Activated CD8-positive, alpha-beta T cell treated with anti-CD3 and anti-CD28 coated beads, Interleukin-2, amount 10 ng/mL, durations not matched to agents 7 days and 5 days (primary cell): ENCODE data around the gene ENTHD1. TPM values are rescaled to one million over a fixed set of nuclear protein-coding genes. Genes with fewer than 3 reads are reported as not detected.

Experiments used
- ATAC-seq: fragments of 150-1000 bp; cut with Tn5 transposase; one replicate; pipeline ENCODE4 v1.10.0; 2021; ENCODE audit warnings: moderate library complexity
- CTCF ChIA-PET: fragments of 350-600 bp; sonication (Branson Sonifier 250); formaldehyde crosslinking; loops from one replicate; lab custom pipeline; 2021; ENCODE audit warnings: antibody characterized with exemption; lab: Charles Lee
- POLR2A ChIA-PET: fragments of 350-600 bp; sonication (Branson Sonifier 250); formaldehyde crosslinking; loops from one replicate; lab custom pipeline; 2021; ENCODE audit warnings: antibody characterized with exemption; lab: Charles Lee
- DNase-seq: peaks from one replicate; pipeline ENCODE4 v3.0.0-alpha.2; 2020
- H3K27ac Mint-ChIP-seq: one replicate; pipeline ENCODE4 v1.8.0; 2021; ENCODE audit warnings: mild to moderate bottlenecking, mixed read lengths
- H3K27me3 Mint-ChIP-seq: one replicate; pipeline ENCODE4 v1.8.0; 2021; ENCODE audit warnings: low read depth, mixed read lengths
- H3K36me3 Mint-ChIP-seq: one replicate; pipeline ENCODE4 v1.8.0; 2021; ENCODE audit warnings: low read depth, mixed read lengths
- H3K4me1 Mint-ChIP-seq: one replicate; pipeline ENCODE4 v1.8.0; 2021; ENCODE audit warnings: low read depth, mixed read lengths
- H3K4me3 Mint-ChIP-seq: one replicate; pipeline ENCODE4 v1.8.0; 2021; ENCODE audit warnings: mild to moderate bottlenecking, mixed read lengths
- H3K9me3 Mint-ChIP-seq: one replicate; pipeline ENCODE4 v1.8.0; 2022; ENCODE audit warnings: mixed read lengths; ENCODE audit not compliant: insufficient read depth
- total RNA-seq, 2 experiments: library from RNA; stranded (reverse); gene quantifications; one replicate each; pipeline ENCODE4 v1.2.3, GENCODE V29; 2021

The ENTHD1 gene
- total RNA-seq, 2 experiments from 2014 or later, result 0.11 TPM; not detected in 1

DNA sequence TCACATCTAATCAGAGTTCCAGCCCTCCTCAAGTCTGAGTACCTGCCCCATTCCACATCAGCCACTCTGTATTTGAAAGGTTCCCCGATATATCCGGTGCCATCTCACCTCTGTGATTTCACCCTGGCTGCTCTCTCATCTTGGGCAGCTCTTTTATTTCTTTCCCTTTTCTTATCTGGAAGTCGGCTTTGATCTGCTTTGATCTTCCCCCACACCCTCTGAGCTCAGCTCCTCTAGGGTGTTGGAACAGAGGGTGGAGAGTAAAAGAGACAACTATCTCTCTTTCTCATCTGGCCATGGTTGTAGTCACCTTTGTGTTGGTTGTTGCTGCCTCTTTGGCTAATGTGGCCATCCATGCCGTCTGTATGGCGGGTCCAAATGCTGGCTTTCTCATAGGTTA is 108.3 kb downstream of the ENTHD1 start:
- peaks cover 3% of the 10 kb centered on the region for H3K36me3 Mint-ChIP-seq
- H3K4me1 Mint-ChIP-seq, result peaks cover 3% of the 10 kb centered on the region
- ChIA-PET CTCF (interaction anchor here (1.3 kb wide), 1 partner anchor 16 kb away, joined by 5 read pairs; no protein-coding TSS in a partner anchor), POLR2A (no interaction called here)
- no peak for ATAC-seq
- no peaks in the 10 kb centered on the region for H3K9me3 Mint-ChIP-seq
- H3K4me3 Mint-ChIP-seq, result no peak overlapping the region
- no peak for DNase-seq
- peaks cover 17% of the 10 kb centered on the region for H3K27me3 Mint-ChIP-seq
- H3K27ac Mint-ChIP-seq, result no peak overlapping the region

DNA sequence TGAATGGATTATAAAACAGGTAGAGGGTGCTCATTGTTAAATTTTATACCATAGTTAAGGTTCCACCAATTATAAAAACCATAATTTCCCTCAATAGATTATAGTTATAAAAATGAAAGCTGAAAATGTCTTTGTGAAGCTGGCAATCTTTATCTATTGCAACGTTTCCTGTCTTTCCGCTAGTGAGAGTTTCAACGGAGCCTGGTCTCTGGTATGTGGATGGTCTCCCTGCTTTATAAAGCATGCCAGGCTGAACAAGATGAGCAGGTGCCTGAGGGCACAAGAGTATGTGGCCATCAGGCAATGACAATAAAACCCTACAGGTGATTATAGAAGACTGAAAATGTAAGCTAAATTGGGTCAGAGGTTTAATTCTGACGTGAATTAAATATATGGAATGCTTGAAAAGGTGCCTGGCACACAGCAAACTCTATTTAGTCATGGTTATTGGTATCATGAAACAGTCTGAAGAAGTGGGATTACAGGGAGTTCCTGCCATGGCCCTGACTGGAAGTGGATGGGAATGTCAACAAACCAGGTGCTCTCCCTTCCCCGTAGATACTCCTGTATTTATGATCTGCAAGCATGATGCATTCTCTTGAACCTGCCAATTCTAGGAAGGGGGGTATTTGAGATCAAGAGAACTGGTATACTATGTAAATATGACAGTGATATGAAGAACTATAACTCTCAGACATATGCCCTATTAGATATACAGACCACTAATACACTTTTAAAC is 115.7 kb downstream of the ENTHD1 start:
- peaks cover 35% of the 10 kb centered on the region for H3K4me1 Mint-ChIP-seq
- CTCF ChIA-PET, result interaction anchor here (0.9 to 1.2 kb wide), 2 partner anchors 32 to 247 kb away, joined by 3 read pairs; no protein-coding TSS in a partner anchor
- peaks cover 13% of the 10 kb centered on the region for H3K27me3 Mint-ChIP-seq
- no peak overlapping the region for H3K4me3 Mint-ChIP-seq
- POLR2A ChIA-PET, result no interaction called here
- no peaks in the 10 kb centered on the region for H3K9me3 Mint-ChIP-seq
- peaks cover 3% of the 10 kb centered on the region for H3K36me3 Mint-ChIP-seq
- H3K27ac Mint-ChIP-seq, result no peak overlapping the region
- ATAC-seq, result no peak
- DNase-seq, result no peak

DNA sequence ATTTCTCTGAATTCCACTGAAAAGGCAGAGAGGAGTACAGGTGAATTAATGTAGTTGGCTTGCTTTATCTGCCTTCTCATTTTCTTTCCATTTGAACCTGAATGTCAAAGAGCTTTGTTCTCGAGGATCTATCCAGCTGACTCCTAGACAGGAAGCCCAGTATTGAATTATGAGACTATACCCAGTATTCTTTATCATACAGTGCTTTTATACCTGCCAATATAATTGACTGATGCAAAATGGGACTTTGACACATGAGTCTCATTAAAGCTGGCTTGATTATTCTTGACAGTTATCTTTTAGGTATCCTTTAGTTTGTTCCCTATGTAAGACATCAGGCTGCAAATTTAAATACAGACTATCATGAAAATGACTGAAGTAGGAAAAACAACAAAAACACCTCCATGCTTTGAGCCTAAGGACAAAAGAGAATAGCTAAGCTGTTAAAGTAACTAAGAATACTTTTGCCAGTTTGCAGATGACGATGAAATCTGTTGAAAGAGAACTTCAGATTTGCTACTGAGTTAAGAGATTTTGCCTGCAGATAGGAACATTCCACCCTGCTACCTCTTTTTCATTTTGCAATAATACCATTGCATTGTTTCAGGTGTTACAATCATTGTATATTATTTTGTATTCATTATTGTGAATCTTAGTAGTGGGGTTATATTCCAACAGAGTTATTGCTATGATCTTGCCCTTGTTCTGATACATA is 117.1 kb downstream of the ENTHD1 start:
- ChIA-PET CTCF (interaction anchor here (0.9 to 3.2 kb wide), 3 partner anchors 31 to 249 kb away, joined by 3 to 14 read pairs (median 5); no protein-coding TSS in a partner anchor), POLR2A (interaction anchor here (0.7 kb wide), 1 partner anchor 11 kb away, joined by 3 read pairs; no protein-coding TSS in a partner anchor)
- H3K9me3 Mint-ChIP-seq, result no peaks in the 10 kb centered on the region
- no peak overlapping the region for H3K27ac Mint-ChIP-seq
- no peak overlapping the region for H3K4me3 Mint-ChIP-seq
- H3K27me3 Mint-ChIP-seq, result peaks cover 5% of the 10 kb centered on the region
- H3K4me1 Mint-ChIP-seq, result peaks cover 40% of the 10 kb centered on the region
- no peak for DNase-seq
- H3K36me3 Mint-ChIP-seq, result peaks cover 4% of the 10 kb centered on the region
- no peak for ATAC-seq

DNA sequence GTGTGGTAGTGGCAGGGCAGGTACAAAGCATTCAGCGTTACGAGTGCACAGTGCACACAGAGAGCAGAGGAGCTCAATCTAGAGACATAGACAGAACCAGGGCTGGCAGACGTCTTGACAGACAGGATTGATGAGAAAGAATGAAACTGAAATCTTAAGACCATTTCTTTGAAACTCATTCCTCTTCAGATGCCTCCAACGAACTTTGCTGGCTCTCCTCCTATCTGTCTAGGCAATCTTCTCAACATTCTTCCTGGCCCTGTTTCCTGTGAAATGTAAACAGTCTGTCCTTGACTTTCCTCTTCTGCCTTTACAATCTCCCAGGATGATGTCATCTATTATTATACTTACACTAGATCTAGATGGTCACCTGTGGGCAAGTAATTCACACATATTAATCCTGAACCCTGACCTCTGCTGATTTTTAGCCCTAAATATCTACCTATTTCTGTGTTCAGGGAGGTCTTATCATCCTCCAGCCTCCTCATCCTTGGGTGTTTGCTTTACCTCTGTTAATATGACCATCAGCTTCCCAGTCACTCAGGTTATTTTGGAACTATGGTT is 119.5 kb downstream of the ENTHD1 start:
- Mint-ChIP-seq H3K27ac (peak overlapping the region; percentile 85), H3K9me3 (no peaks in the 10 kb centered on the region), H3K4me3 (peak overlapping the region; percentile 39), H3K36me3 (peaks cover 8% of the 10 kb centered on the region), H3K4me1 (peaks cover 40% of the 10 kb centered on the region), H3K27me3 (no peaks in the 10 kb centered on the region)
- ChIA-PET POLR2A (interaction anchor here (0.7 to 1.8 kb wide), 8 partner anchors 28 to 218 kb away, joined by 3 to 6 read pairs (median 4); no protein-coding TSS in a partner anchor), CTCF (interaction anchor here (0.7 to 3.2 kb wide), 10 partner anchors 24 to 239 kb away, joined by 3 to 14 read pairs (median 4); no protein-coding TSS in a partner anchor)
- ATAC-seq, result peak; percentile 99
- peak; percentile 80 for DNase-seq

DNA sequence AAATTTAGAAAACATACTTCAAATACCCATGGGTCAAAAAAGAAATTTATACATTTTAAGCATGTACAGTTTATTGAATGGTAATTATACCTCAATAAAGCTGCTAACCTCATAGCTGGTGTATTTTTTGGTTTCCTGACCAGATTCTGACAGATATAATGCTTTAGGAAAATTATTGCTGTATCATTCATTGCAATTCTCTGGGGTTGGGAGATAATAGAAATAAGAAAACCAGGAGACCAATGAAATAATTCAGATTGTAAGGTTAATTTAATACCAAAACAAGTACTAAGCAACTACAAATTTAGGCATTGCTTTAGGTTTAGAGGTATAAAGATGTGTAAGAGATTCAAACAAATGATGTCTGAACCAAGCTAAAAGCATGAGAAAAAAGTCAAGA is 120.1 kb downstream of the ENTHD1 start:
- Mint-ChIP-seq H3K27me3 (no peaks in the 10 kb centered on the region), H3K27ac (peak overlapping the region; percentile 85), H3K4me1 (peaks cover 40% of the 10 kb centered on the region), H3K9me3 (no peaks in the 10 kb centered on the region), H3K36me3 (peaks cover 8% of the 10 kb centered on the region), H3K4me3 (peak overlapping the region; percentile 39)
- ChIA-PET CTCF (interaction anchor here (0.7 to 3.2 kb wide), 9 partner anchors 10 to 239 kb away, joined by 3 to 14 read pairs (median 4); no protein-coding TSS in a partner anchor), POLR2A (interaction anchor here (0.7 to 1.8 kb wide), 9 partner anchors 27 to 243 kb away, joined by 3 to 6 read pairs (median 3); no protein-coding TSS in a partner anchor)
- DNase-seq (no peak), ATAC-seq (no peak)

DNA sequence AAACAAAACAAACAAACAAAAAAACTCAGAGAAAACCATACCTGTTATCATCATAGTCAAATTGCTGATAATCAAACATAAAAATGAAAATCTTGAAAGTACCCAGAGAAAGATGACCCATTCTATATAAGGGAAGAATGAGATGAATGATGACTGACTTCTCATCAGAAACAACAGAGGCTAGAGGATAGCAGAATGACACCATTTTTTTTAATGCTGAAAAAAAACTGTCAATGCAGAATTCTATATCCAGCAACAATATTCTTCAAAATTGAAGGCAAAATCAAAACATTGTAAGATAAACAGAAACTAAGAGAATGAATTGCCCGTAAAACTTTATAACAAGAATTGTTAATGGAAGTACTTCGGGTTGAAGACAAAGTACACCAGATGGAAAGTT is 122.1 kb downstream of the ENTHD1 start:
- ChIA-PET POLR2A (no interaction called here), CTCF (no interaction called here)
- H3K4me1 Mint-ChIP-seq, result peaks cover 31% of the 10 kb centered on the region
- no peaks in the 10 kb centered on the region for H3K27me3 Mint-ChIP-seq
- H3K9me3 Mint-ChIP-seq, result no peaks in the 10 kb centered on the region
- ATAC-seq (no peak), DNase-seq (no peak)
- H3K27ac Mint-ChIP-seq, result no peak overlapping the region
- no peak overlapping the region for H3K4me3 Mint-ChIP-seq
- H3K36me3 Mint-ChIP-seq, result peaks cover 8% of the 10 kb centered on the region

DNA sequence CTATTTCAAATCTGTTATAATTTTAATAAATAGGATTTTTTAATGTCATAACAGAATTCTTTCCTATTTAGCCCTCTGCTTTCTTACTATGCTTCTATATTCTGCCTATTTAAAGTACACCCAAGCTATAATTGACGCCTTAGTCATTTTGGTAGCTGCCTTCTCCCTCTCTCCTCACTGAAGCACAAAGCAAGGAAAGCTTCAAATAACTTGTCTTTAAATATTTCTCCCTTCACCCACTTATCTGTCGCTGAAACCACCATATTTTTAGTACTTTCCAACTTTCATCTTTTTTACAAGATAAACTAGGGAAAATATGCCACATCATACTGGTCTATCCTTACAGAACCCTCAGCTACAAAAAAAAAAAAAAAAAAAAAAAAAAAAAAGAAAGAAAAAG is 127.9 kb downstream of the ENTHD1 start:
- ChIA-PET CTCF (interaction anchor here (1.3 kb wide), 1 partner anchor 10 kb away, joined by 3 read pairs; no protein-coding TSS in a partner anchor), POLR2A (interaction anchor here (0.9 kb wide), 1 partner anchor 10 kb away, joined by 3 read pairs; no protein-coding TSS in a partner anchor)
- ATAC-seq, result no peak

DNA sequence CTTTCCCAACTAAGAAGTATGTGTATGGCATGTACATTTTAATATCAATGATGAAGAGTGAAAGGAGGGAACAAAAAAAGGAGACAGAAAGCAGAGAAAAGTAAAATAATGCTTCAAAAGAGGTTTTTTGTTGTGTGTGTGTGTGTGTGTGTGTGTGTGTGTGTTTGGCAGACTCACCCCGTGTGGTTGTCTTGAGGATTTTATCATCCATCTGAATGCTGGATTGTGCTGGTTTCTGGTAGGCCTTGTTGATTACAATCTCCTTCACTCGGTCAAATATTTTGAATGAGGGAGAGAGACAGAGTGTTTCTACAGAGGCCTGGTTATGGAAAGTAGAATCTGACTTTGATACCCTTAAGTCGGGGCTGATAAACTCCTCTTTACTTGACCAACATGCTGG is 128.5 kb downstream of the ENTHD1 start:
- peaks cover 19% of the 10 kb centered on the region for H3K27me3 Mint-ChIP-seq
- DNase-seq (no peak), ATAC-seq (no peak)
- no peak overlapping the region for H3K27ac Mint-ChIP-seq
- H3K36me3 Mint-ChIP-seq, result no peaks in the 10 kb centered on the region
- H3K4me1 Mint-ChIP-seq, result peaks cover 2% of the 10 kb centered on the region
- no peaks in the 10 kb centered on the region for H3K9me3 Mint-ChIP-seq
- ChIA-PET CTCF (no interaction called here), POLR2A (interaction anchor here (0.9 kb wide), 1 partner anchor 11 kb away, joined by 3 read pairs; no protein-coding TSS in a partner anchor)
- H3K4me3 Mint-ChIP-seq, result no peak overlapping the region

More for the DNA sequence above, 127.9 kb downstream of the ENTHD1 start:
- Mint-ChIP-seq H3K36me3 (no peaks in the 10 kb centered on the region), H3K27me3 (peaks cover 19% of the 10 kb centered on the region), H3K4me1 (peaks cover 2% of the 10 kb centered on the region), H3K9me3 (no peaks in the 10 kb centered on the region), H3K27ac (no peak overlapping the region), H3K4me3 (no peak overlapping the region)
- DNase-seq, result no peak

DNA sequence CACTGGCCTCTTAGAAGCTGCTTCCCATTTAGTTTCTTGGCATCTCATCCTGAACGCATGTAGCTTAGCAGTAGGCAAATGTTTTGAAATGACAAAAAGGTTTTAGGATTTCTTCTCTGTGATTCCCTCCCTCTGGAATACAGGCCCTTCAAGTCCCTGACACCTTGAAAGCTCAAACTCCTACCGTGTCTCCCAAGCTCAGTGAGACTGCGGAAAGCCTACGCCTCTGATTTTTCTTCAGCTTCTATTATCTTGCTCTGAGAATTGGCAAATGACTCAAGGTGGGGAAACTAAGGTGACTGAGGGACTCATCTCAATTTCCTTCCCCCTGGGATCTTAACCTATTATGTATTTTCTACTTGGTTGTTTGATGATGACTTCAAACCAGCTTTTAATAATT is 130.3 kb downstream of the ENTHD1 start:
- H3K9me3 Mint-ChIP-seq, result no peaks in the 10 kb centered on the region
- H3K4me1 Mint-ChIP-seq, result peaks cover 2% of the 10 kb centered on the region
- H3K27ac Mint-ChIP-seq, result no peak overlapping the region
- H3K4me3 Mint-ChIP-seq, result no peak overlapping the region
- peaks cover 25% of the 10 kb centered on the region for H3K27me3 Mint-ChIP-seq
- CTCF ChIA-PET, result interaction anchor here (1.0 kb wide), 1 partner anchor 9 kb away, joined by 3 read pairs; no protein-coding TSS in a partner anchor
- POLR2A ChIA-PET, result no interaction called here
- DNase-seq (no peak), ATAC-seq (no peak)
- H3K36me3 Mint-ChIP-seq, result no peaks in the 10 kb centered on the region

DNA sequence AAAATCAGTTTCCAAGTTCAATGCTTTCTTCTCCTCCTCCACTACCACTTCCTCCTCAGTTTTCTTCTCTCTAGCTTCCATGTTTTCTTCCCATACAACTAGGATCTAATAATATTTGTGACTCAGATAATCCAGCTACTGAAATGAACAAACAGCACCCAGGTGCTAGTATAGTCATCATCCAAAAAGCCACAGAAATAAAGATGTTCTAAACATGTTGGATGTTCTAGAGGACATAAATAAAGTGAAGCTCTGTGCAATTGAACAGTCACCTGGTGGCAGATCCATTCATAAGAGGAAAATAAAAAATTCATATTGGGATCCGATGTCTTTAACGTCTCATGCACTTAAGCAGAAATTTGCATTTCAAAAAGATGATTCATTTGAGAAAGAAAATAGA is 142.8 kb downstream of the ENTHD1 start:
- Mint-ChIP-seq H3K9me3 (no peaks in the 10 kb centered on the region), H3K36me3 (no peaks in the 10 kb centered on the region), H3K27ac (no peak overlapping the region), H3K27me3 (peaks cover 16% of the 10 kb centered on the region), H3K4me1 (peaks cover 23% of the 10 kb centered on the region), H3K4me3 (no peak overlapping the region)
- ChIA-PET POLR2A (no interaction called here), CTCF (interaction anchor here (0.7 to 3.1 kb wide), 3 partner anchors 16 to 22 kb away, joined by 3 to 9 read pairs (median 3); no protein-coding TSS in a partner anchor)
- DNase-seq (no peak), ATAC-seq (no peak)

DNA sequence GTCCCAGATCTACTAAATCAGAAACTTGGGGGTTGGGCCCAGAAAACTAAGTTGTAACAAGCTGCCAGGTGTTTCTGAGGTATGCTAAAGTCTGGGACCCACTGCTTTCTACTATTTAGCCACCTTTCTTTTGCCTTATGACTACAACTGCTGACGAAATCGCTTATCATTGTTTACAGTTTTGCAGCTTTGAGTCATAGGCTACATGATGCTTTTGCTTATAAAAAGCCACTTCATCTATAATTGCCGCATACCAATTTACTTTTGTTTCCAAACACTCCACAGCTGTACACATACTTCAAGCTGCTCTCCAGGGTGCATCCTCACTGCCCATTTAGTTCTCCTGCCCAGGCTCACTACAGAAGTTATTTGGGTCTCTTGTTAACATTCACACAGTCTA is 144.7 kb downstream of the ENTHD1 start:
- DNase-seq (no peak), ATAC-seq (no peak)
- ChIA-PET POLR2A (interaction anchor here (0.6 to 0.9 kb wide), 2 partner anchors 10 to 118 kb away, joined by 3 read pairs; no protein-coding TSS in a partner anchor), CTCF (interaction anchor here (1.0 to 3.1 kb wide), 2 partner anchors 13 to 24 kb away, joined by 4 to 9 read pairs; no protein-coding TSS in a partner anchor)
- Mint-ChIP-seq H3K27ac (no peak overlapping the region), H3K4me1 (peaks cover 31% of the 10 kb centered on the region), H3K27me3 (peaks cover 10% of the 10 kb centered on the region), H3K9me3 (no peaks in the 10 kb centered on the region), H3K36me3 (no peaks in the 10 kb centered on the region), H3K4me3 (no peak overlapping the region)
